Transverse colon (tissue), 4 donors: Measurements from ENCODE around the gene MMP24OS.

Source experiments
- CTCF ChIP-seq, 5 experiments: fragments of 200-600 bp in 3 of 5; fragments of 450-650 bp in 2 of 5; sonication (generic) in 3 of 5; IDR thresholded peaks; 1 replicate in 2 of 5; 2 replicates in 3 of 5; pipeline ENCODE4 v1.5.1; 2016 to 2017; ENCODE audit warnings: antibody characterized with exemption in 5 of 5, inconsistent platforms in 3 of 5, mild to moderate bottlenecking in 2 of 5, moderate library complexity in 1 of 5
- POLR2A ChIP-seq: fragments of 450-650 bp; IDR thresholded peaks from one replicate; pipeline ENCODE4 v1.6.1; 2016; ENCODE audit warnings: antibody characterized with exemption, mild to moderate bottlenecking, moderate library complexity
- POLR2AphosphoS5 ChIP-seq, 3 donors: sonication (generic); formaldehyde crosslinking; IDR thresholded peaks; one replicate each; pipeline ENCODE4 v1.6.1; 2016; ENCODE audit warnings: antibody characterized with exemption in 3 of 3

- TF ChIP-seq POLR2A = no peak
- no peak for TF ChIP-seq CTCF (IDR thresholded peaks at IDR 0.05)
- no peak for TF ChIP-seq POLR2AphosphoS5 (IDR thresholded peaks at IDR 0.05)
These were observed 19.2 kb upstream of the MMP24OS start for GRCh38 chr20:35297155-35297554.
